ENCODE data around the gene MLPH.

DNA sequence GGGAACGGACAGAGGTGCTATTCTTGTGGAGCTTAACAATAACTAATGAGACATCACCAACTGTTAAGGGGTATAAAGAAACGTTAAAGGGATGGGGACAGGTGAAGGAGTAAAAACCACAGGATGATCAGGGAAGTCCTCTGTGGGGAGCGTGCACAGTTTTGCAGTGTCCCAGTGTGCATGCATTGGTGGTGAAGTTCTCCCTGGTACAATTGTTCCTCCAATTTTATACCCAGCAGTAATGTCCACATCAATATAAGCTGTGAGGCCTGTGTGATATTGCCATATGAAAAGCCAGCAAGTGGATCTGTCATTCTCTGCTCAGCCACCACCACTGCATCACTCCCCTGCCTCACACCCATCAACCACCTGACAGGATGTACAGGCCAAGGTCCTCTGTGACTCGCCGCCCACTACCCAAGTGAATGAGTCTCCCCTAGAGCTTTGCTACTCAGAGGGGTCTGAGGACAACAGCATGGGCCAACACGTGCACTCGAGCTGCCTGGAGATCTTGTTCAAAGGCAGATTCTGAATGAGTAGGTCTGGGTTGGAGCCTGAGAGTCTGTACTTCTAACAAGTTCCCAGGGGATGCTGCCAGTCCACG lies 4.6 kb downstream of the MLPH start:
- TF ChIP-seq, protein P1, sequence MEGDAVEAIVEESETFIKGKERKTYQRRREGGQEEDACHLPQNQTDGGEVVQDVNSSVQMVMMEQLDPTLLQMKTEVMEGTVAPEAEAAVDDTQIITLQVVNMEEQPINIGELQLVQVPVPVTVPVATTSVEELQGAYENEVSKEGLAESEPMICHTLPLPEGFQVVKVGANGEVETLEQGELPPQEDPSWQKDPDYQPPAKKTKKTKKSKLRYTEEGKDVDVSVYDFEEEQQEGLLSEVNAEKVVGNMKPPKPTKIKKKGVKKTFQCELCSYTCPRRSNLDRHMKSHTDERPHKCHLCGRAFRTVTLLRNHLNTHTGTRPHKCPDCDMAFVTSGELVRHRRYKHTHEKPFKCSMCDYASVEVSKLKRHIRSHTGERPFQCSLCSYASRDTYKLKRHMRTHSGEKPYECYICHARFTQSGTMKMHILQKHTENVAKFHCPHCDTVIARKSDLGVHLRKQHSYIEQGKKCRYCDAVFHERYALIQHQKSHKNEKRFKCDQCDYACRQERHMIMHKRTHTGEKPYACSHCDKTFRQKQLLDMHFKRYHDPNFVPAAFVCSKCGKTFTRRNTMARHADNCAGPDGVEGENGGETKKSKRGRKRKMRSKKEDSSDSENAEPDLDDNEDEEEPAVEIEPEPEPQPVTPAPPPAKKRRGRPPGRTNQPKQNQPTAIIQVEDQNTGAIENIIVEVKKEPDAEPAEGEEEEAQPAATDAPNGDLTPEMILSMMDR (IDR thresholded peaks at IDR 0.05), result no peak
- TF ChIP-seq POLR2A (IDR thresholded peaks at IDR 0.05) (no peak), EP300 (IDR thresholded peaks at IDR 0.05) (no peak)
